Activated T-helper 1 cell treated with Interleukin-2 at 50 U/mL for 16 hours (primary cell): ENCODE data around the gene STT3B.

Experiments
- DNase-seq: peaks from one replicate; pipeline ENCODE4 v3.0.0-alpha.2; 2020; ENCODE audit warnings: low read depth

The STT3B gene

DNA sequence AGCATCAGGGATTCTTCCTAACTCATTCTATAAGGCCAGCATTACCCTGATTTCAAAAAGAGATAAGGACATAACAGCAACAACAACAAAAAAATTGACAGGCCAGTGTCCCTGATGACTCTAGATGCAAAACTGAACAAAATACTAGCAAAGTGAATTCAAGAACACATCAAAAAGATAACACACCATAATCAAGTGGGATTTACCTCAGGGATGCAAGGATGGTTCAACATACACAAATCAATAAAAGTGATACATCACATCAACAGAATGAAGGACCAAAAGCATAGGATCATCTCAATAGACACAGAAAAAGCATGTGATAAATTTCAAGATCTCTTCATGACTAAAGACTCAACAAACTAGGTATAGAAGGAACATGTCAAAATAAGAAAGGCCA lies 119.6 kb downstream of the STT3B start:
- DNase-seq = no peak

DNA sequence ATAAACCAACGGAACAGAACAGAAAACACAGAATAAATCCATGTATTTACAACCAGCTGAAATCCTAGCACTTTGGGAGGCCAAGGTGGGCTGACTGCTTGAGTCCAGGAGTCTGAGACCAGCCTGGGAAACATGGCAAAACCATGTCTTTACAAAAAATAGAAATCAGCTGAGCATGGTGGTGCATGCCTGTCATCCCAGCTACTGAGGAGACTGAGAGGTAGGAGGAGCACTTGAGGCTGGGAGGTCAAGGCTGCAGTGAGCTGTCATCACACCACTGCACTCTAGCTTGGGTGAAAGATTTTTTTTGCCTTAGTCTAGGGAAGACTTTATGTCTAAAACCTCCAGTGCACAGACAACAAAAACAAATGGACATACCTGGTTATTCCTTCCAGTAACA lies 120.7 kb downstream of the STT3B start:
- no peak for DNase-seq

GRCh38 chr3:31654998-31655397 lies 122.3 kb downstream of the STT3B start:
- DNase-seq = no peak

DNA sequence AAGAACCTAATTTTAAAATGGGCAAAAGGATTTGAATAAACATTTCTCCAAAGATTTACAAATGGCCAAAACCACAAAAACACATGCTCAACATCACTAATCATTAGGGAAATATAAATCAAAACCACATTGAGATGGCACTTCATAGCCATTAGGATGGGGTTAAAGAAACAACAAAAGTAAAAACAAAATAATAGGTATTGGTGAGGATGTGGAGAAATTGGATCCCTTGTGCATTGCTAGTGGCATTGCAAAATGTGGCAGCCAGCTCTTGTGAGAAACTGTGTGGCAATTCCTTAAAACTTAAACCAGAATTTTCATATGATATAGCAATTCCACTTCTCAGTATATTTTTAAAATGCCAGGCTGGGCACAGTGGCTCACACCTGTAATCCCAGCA lies 126.5 kb downstream of the STT3B start:
- no peak for DNase-seq

- no peak for DNase-seq
Observed at GRCh38 chr3:31661286-31661685, 128.6 kb downstream of the STT3B start.

DNA sequence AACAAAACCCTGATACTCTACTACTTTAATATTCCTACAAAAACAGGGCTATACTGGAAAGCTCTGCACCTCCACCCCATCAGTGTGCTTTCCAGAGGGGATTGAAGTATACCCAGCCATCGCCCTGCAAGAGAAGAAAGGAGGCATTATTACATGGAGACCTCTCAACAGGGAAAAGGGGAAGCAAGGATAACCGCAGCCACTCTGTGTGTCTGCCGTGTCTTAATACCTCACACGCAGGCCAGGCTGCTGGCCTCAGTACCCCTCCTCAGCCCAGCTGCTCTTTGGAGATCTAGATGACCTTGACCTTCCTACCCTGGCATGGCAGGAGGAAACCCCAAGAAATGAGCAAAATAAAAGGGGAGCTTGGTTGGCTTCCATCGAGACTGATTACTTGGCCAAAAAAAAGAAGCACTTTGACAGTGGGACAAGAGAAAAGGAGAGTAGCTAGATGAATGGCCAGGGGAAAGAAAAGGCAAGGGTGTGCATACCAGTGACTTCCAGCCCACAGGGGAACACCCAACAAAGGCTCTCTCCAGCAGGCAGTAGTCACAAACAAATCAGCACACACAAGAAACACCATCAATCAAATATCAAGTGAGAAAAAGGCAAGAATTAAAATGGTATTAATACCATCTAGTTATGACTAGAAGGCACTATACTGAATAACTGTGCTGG lies 129.4 kb downstream of the STT3B start:
- no peak for DNase-seq

- no peak for DNase-seq
Observed at GRCh38 chr3:31664031-31664430, 131.3 kb downstream of the STT3B start.

DNA sequence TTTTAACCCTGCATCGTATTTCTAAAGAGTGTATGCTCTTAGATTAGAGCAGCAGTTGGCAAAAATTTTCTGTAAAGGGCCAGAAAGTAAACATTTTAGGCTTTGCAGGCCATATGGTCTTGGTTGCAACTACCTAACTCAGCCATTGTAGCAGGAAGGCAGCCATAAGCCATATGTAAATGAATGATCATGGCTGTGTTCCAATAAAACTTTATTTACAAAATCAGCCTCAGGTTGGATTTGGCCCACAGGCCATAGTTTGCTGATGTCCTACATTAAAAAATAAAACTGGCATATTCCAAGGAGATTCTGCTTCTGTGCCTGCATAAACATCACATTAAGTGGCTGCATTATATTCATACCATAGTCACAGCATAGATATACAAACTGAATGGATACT lies 134.9 kb downstream of the STT3B start:
- DNase-seq = no peak

DNA sequence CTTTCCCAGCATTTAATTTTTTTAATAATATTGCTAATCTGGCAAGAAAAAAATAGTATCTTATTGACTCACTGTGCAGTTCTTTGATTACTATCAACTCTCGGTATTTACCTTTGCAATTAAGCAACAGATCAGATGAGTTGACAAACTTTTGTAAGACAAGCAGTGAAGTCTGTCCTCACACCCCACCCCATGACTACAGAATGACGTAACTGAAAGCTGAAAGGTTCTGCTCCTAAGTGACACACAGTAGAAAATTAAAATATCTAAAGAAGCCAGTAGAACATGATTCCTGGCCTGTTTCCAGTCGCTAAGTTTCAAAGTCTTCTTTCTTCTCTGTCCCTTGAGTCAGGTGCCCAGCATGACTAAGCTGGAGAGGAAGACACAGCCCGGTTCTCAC lies 135.5 kb downstream of the STT3B start:
- DNase-seq = no peak

GRCh38 chr3:31670136-31670535 lies 137.4 kb downstream of the STT3B start:
- no peak for DNase-seq

- no peak for DNase-seq
Observed at GRCh38 chr3:31670722-31671121, 138.0 kb downstream of the STT3B start.

GRCh38 chr3:31671451-31671850 lies 138.7 kb downstream of the STT3B start:
- no peak for DNase-seq

DNA sequence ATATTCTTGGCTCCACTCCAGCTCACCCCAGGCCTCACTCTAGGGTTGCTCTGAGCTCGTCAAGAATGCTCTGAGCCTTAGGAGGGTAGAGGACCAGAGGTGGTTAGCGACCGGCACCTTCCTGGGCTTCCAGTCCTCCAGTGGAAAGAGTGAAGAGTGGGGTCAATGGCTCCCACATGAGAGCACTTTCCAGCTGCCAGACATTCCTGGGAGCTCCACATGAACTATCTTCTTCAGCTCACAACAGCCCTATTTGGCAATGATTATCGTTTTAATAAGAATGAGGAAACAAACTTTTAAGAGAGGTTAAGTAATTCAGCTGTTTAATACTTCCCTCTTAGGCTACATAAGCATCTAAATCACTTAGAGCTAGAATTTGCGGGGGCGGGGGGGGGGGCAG lies 139.3 kb downstream of the STT3B start:
- no peak for DNase-seq

DNA sequence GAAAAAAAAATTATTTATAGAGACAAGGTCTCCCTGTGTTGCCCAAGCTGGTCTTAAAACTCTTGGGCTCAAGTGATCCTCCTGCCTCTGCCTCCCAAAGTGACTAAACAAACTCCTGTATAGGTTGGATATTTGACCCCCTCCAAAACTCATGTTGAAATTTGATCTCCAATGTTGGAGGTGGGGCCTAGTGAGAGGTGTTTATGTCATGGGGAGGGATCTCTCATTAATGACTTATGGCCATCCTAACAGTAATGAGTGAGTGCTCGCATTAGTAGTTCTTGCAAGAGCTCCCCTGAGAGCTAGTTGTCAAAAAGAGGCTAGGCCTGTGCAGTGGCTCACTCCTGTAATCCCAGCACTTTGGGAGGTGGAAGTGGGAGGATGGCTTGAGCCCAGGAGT lies 141.2 kb downstream of the STT3B start:
- DNase-seq = no peak

GRCh38 chr3:31676556-31676955 lies 143.8 kb downstream of the STT3B start:
- no peak for DNase-seq

DNA sequence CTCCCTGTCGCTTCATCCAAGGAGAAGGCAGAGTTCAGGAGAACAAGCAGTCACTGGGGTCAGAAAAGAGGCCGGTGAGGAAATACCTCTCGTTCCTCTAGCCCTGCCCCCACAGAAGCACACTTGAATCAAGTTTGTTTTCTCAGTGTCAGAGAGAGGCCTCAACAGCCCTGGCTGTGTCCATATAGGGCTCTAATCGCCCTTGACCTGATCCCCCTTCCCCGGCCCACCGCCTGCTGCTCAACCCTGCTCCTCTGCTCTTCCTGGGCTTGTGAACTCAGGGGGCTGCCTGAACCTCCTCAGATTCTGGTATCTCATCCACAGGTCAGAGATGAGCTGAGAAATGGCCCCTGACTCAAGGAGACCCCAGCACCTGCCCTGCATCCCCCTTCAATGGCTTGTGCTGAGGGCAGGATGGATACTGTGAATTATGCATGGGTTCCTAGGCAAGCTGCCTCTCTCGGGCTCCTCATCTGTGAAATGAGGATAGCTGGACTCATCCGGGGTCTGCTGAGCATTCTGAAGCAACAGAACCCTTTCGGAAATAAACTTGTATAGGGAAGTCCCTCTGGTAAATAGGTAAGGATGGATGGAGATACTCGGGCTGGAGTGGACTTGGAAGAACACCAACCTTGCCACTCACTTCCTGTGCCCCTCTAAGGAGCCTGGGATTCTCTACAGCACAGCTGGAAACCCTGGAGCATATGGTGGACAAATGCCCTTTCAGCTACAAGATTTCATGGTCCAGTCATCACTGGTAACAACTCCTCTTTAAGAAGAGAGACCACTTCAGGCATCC lies 147.5 kb downstream of the STT3B start:
- DNase-seq = no peak
